ENCODE data around the gene RAB1A. TPM values are rescaled to one million over a fixed set of nuclear protein-coding genes. Genes with fewer than 3 reads are reported as not detected.

Gene RAB1A
- total RNA-seq, 4 donors from 2014 or later: 57.8 to 118 (median 84.7) TPM

- no peaks in the 10 kb centered on the region for H3K27me3 ChIP-seq
- H3K4me1 ChIP-seq: peaks cover 0 to 19% (median 7%) of the 10 kb centered on the region in 4 donors
- DNase-seq: peak in 2 of 3 donors; percentile 79 to 81
- H3K27ac ChIP-seq: peak overlapping the region in 2 of 4 donors; percentile 17 to 67
- TF ChIP-seq POLR2A (IDR thresholded peaks at IDR 0.05) (no peak), CTCF (IDR thresholded peaks at IDR 0.05) (no peak)
- no peak overlapping the region for H3K4me3 ChIP-seq
- H3K9me3 ChIP-seq: peaks cover 0 to under 1% (median 0%) of the 10 kb centered on the region in 4 donors
- H3K36me3 ChIP-seq: no peaks in the 10 kb centered on the region
Observed at GRCh38 chr2:65053199-65053598, 76.7 kb downstream of the RAB1A start.

- no peak overlapping the region for H3K4me3 ChIP-seq
- H3K36me3 ChIP-seq: peaks cover 0 to 2% (median 0%) of the 10 kb centered on the region in 3 donors
- peaks cover 0 to 8% (median 3%) of the 10 kb centered on the region in 4 donors for H3K4me1 ChIP-seq
- H3K27me3 ChIP-seq: no peaks in the 10 kb centered on the region
- H3K9me3 ChIP-seq: peaks cover 0 to 5% (median 0%) of the 10 kb centered on the region in 4 donors
- TF ChIP-seq POLR2A (IDR thresholded peaks at IDR 0.05) (no peak), CTCF (IDR thresholded peaks at IDR 0.05) (no peak)
- no peak for DNase-seq
- no peak overlapping the region for H3K27ac ChIP-seq
Observed at GRCh38 chr2:65050931-65051330, 79.0 kb downstream of the RAB1A start.

GRCh38 chr2:65049010-65049639, 80.8 kb downstream of the RAB1A start:
- H3K4me3 ChIP-seq: no peak overlapping the region
- no peak for DNase-seq
- H3K27ac ChIP-seq: no peak overlapping the region
- H3K4me1 ChIP-seq: no peaks in the 10 kb centered on the region
- TF ChIP-seq POLR2A (IDR thresholded peaks at IDR 0.05) (no peak), CTCF (IDR thresholded peaks at IDR 0.05) (no peak)
- H3K9me3 ChIP-seq: peaks cover 0 to 5% (median under 1%) of the 10 kb centered on the region in 4 donors
- peaks cover 0 to 7% (median 0%) of the 10 kb centered on the region in 3 donors for H3K36me3 ChIP-seq
- H3K27me3 ChIP-seq: no peaks in the 10 kb centered on the region

GRCh38 chr2:65046633-65047407, 83.1 kb downstream of the RAB1A start:
- Histone ChIP-seq H3K4me3 (no peak overlapping the region), H3K36me3 (peaks cover 0 to 7% (median 0%) of the 10 kb centered on the region in 3 donors), H3K4me1 (no peaks in the 10 kb centered on the region), H3K27ac (no peak overlapping the region), H3K27me3 (no peaks in the 10 kb centered on the region), H3K9me3 (peaks cover 0 to 8% (median 3%) of the 10 kb centered on the region in 4 donors)
- TF ChIP-seq POLR2A (IDR thresholded peaks at IDR 0.05): no peak
- TF ChIP-seq CTCF (IDR thresholded peaks at IDR 0.05): no peak
- no peak for DNase-seq

- no peak for TF ChIP-seq CTCF (IDR thresholded peaks at IDR 0.05)
- no peak for TF ChIP-seq POLR2A (IDR thresholded peaks at IDR 0.05)
- Histone ChIP-seq H3K4me3 (no peak overlapping the region), H3K27ac (no peak overlapping the region), H3K9me3 (peaks cover 0 to 8% (median 3%) of the 10 kb centered on the region in 4 donors), H3K4me1 (no peaks in the 10 kb centered on the region), H3K27me3 (no peaks in the 10 kb centered on the region), H3K36me3 (peaks cover 0 to 7% (median 0%) of the 10 kb centered on the region in 3 donors)
- DNase-seq: no peak
Observed at GRCh38 chr2:65045651-65046050, 84.3 kb downstream of the RAB1A start.
